ENCODE results near the gene GTF2H1.
"Not testable (repeated sequence)": the region's sequence is repeated elsewhere in the genome, so short reads cannot be mapped to it uniquely, and the experiment has no call there.

Gene GTF2H1

GRCh38 chr11:18320617-18321016, 1.8 kb upstream of the GTF2H1 start:
- no peak for DNase-seq

- DNase-seq: no peak
These were observed 794 bp upstream of the GTF2H1 start for GRCh38 chr11:18321578-18321968.

- no peak for DNase-seq
These were observed 627 bp downstream of the GTF2H1 start for GRCh38 chr11:18322818-18323570.

- DNase-seq: not testable (repeated sequence)
These were observed 1.5 kb downstream of the GTF2H1 start for GRCh38 chr11:18323881-18324280.

- no peak for DNase-seq
These were observed 2.0 kb downstream of the GTF2H1 start for GRCh38 chr11:18324381-18324780.

- no peak for DNase-seq
These were observed 7.0 kb downstream of the GTF2H1 start for GRCh38 chr11:18329196-18329870.

GRCh38 chr11:18330921-18331320, 8.6 kb downstream of the GTF2H1 start:
- no peak for DNase-seq

GRCh38 chr11:18332302-18332701, 9.9 kb downstream of the GTF2H1 start:
- DNase-seq: no peak

- DNase-seq: no peak
These were observed 10.5 kb downstream of the GTF2H1 start for GRCh38 chr11:18332891-18333290.

GRCh38 chr11:18347471-18348125, 25.2 kb downstream of the GTF2H1 start:
- DNase-seq: no peak

GRCh38 chr11:18352581-18352980, 30.2 kb downstream of the GTF2H1 start:
- no peak for DNase-seq

GRCh38 chr11:18358646-18359045, 36.3 kb downstream of the GTF2H1 start:
- no peak for DNase-seq

GRCh38 chr11:18361154-18361553, 38.8 kb downstream of the GTF2H1 start:
- DNase-seq: no peak

- DNase-seq: no peak
These were observed 42.2 kb downstream of the GTF2H1 start for GRCh38 chr11:18364495-18365073.

- DNase-seq: no peak
These were observed 43.4 kb downstream of the GTF2H1 start for GRCh38 chr11:18365741-18366140.

GRCh38 chr11:18366286-18366685, 43.9 kb downstream of the GTF2H1 start:
- DNase-seq: no peak

- DNase-seq: no peak
These were observed 45.1 kb downstream of the GTF2H1 start for GRCh38 chr11:18367431-18367830.

GRCh38 chr11:18368221-18368620, 45.9 kb downstream of the GTF2H1 start:
- DNase-seq: no peak

- DNase-seq: no peak
These were observed 47.0 kb downstream of the GTF2H1 start for GRCh38 chr11:18369398-18369797.

- DNase-seq: no peak
These were observed 48.9 kb downstream of the GTF2H1 start for GRCh38 chr11:18371279-18371678.

GRCh38 chr11:18372201-18372600, 49.8 kb downstream of the GTF2H1 start:
- no peak for DNase-seq

- no peak for DNase-seq
These were observed 52.6 kb downstream of the GTF2H1 start for GRCh38 chr11:18374956-18375355.

GRCh38 chr11:18375941-18376340, 53.6 kb downstream of the GTF2H1 start:
- no peak for DNase-seq

- DNase-seq: no peak
These were observed 56.8 kb downstream of the GTF2H1 start for GRCh38 chr11:18379201-18379600.
